K562 (cell line): ENCODE measurements around the gene DGCR6L. TPM values are rescaled to one million over a fixed set of nuclear protein-coding genes. Genes with fewer than 3 reads are reported as not detected.

Source experiments
- BCL6 ChIP-seq: fragments of 250-450 bp; sonication (Bioruptor Pico); IDR thresholded peaks from 2 replicates; pipeline ENCODE4 v1.4.0; 2020
- DEAF1 ChIP-seq: fragments of 450-650 bp; formaldehyde crosslinking; IDR thresholded peaks from 2 replicates; pipeline ENCODE4 v1.4.0; 2020; ENCODE audit warnings: mild to moderate bottlenecking, moderate library complexity
- FOXA1 ChIP-seq: fragments of 450-650 bp; IDR thresholded peaks from 2 replicates; pipeline ENCODE4 v1.6.1; 2016; ENCODE audit warnings: mild to moderate bottlenecking, borderline replicate concordance
- GTF2B ChIP-seq: IDR thresholded peaks from 2 replicates; pipeline ENCODE4 v1.6.1; 2011; ENCODE audit not compliant: insufficient read length; ENCODE audit errors: extremely low read depth
- HMG20B ChIP-seq: fragments of 250-450 bp; sonication (Bioruptor Pico); IDR thresholded peaks from 2 replicates; pipeline ENCODE4 v1.5.0; 2021; ENCODE audit warnings: mild to moderate bottlenecking
- IRF2 ChIP-seq: sonication (generic); formaldehyde crosslinking; IDR thresholded peaks from 2 replicates; pipeline ENCODE4 v1.8.1; 2022; ENCODE audit warnings: mild to moderate bottlenecking, missing genetic modification reagents
- NR4A1 ChIP-seq, 2 experiments: fragments of 250-450 bp in 1 of 2; fragments of 450-650 bp in 1 of 2; sonication (Bioruptor Pico) in 1 of 2; IDR thresholded peaks; 2 replicates each; pipeline versions ENCODE4 v1.4.0 to v1.6.1; 2016 to 2020; ENCODE audit warnings: mild to moderate bottlenecking in 2 of 2, missing compliant biosample characterization in 1 of 2, missing genetic modification characterization in 1 of 2, moderate library complexity in 1 of 2
- PHB ChIP-seq: fragments of 250-450 bp; sonication (Bioruptor Pico); IDR thresholded peaks from 2 replicates; pipeline ENCODE4 v1.5.0; 2021
- PHF8 ChIP-seq: fragments of 200-600 bp; sonication (generic); IDR thresholded peaks from 2 replicates; pipeline ENCODE4 v1.6.1; 2012; ENCODE audit warnings: mixed run types, mild to moderate bottlenecking, inconsistent platforms, low read length, moderate library complexity, borderline replicate concordance
- TCF3 ChIP-seq: sonication (generic); formaldehyde crosslinking; IDR thresholded peaks from 2 replicates; pipeline ENCODE4 v1.4.0; 2020; ENCODE audit warnings: mild to moderate bottlenecking, missing genetic modification reagents
- THAP7 ChIP-seq: fragments of 250-450 bp; sonication (Bioruptor Pico); IDR thresholded peaks from 2 replicates; pipeline ENCODE4 v1.5.0; 2021
- ZBED1 ChIP-seq: IDR thresholded peaks from 2 replicates; pipeline ENCODE4 v1.6.1; 2014
- ZBTB40 ChIP-seq, 2 experiments: fragments of 450-650 bp in 1 of 2; sonication (generic) in 1 of 2; formaldehyde crosslinking in 1 of 2; IDR thresholded peaks; 2 replicates each; pipeline versions ENCODE4 v1.7.1 to v1.9.0; 2016 to 2022; ENCODE audit warnings: inconsistent platforms in 1 of 2, mild to moderate bottlenecking in 1 of 2, missing genetic modification reagents in 1 of 2
- ZNF224 ChIP-seq: sonication (generic); formaldehyde crosslinking; IDR thresholded peaks from 2 replicates; pipeline ENCODE4 v1.8.0; 2022; ENCODE audit warnings: mild to moderate bottlenecking, missing genetic modification reagents
- polyA plus RNA-seq, 8 experiments: library from polyadenylated mRNA; depleted of rRNA in 4 of 8; stranded (reverse) in 5 of 8; unstranded in 3 of 8; fragments of >200 nt; fragmentation: Nextera tagmentation in 2 of 8; fragmentation: Illumina TruSeq in 1 of 8; extraction: Ambion mirVana in 2 of 8; extraction: Trizol in 1 of 8; gene quantifications; 2 replicates each; pipeline versions ENCODE4 v1.2.1 to v1.2.3, GENCODE V29; 2011 to 2014; ENCODE audit warnings: inconsistent platforms in 1 of 8, missing spikeins in 1 of 8
- total RNA-seq, 7 experiments: library from RNA; depleted of rRNA in 6 of 7; stranded (reverse); fragments of >200 nt in 6 of 7; fragmentation: Illumina TruSeq in 2 of 7; extraction: Trizol in 2 of 7; gene quantifications; 2 replicates each; pipeline versions ENCODE4 v1.2.1 to v1.2.3, GENCODE V29; 2011 to 2021; ENCODE audit warnings: low replicate concordance in 1 of 7

The DGCR6L gene
- total and polyA plus RNA-seq, 9 of the 15 experiments (the other 6 are each of a cell fraction or from before 2014, with no cell fraction given), result 3.6 to 151 (median 51.0) TPM

- TF ChIP-seq ZBTB40 (IDR thresholded peaks at IDR 0.05) (peak; percentile 72), ZBTB40 (CRISPR knock-in tag; IDR thresholded peaks at IDR 0.05) (no peak), NR4A1 (CRISPR knock-in tag; IDR thresholded peaks at IDR 0.05) (peak; percentile 97), NR4A1 (tag; IDR thresholded peaks at IDR 0.05) (peak; percentile 37), BCL6 (CRISPR knock-in tag) (no peak), HMG20B (CRISPR knock-in tag) (no peak; the same call in 1 of the 2 replicates), THAP7 (CRISPR knock-in tag) (no peak), IRF2 (CRISPR knock-in tag) (peak; percentile 83; the same call in 1 of the 2 replicates), GTF2B (no peak), ZNF224 (no peak), DEAF1 (CRISPR knock-in tag) (peak; percentile 48; the same call in 1 of the 2 replicates), FOXA1 (no peak), PHB (CRISPR knock-in tag) (peak; percentile 87), TCF3 (CRISPR knock-in tag) (peak; percentile 60), PHF8 (peak; percentile 85), ZBED1 (peak; percentile 60; the same call in 1 of the 2 replicates)
These were observed at the start of gene DGCR6L (continued) for GRCh38 chr22:20319745-20320658.
